Lower lobe of right lung (tissue), 2 donors: Measurements from ENCODE around the gene EIF5AL1. TPM values are rescaled to one million over a fixed set of nuclear protein-coding genes. Genes with fewer than 3 reads are reported as not detected.
"Not testable (repeated sequence)": the region's sequence is repeated elsewhere in the genome, so short reads cannot be mapped to it uniquely, and the experiment has no call there.

Source experiments
- ATAC-seq, 2 donors: fragments of 200-7000 bp; cut with Tn5 transposase; one replicate each; pipeline ENCODE4 v1.9.1; 2020 to 2022; ENCODE audit warnings: mild to moderate bottlenecking in 2 of 2, moderate library complexity in 2 of 2
- DNase-seq: peaks from one replicate; pipeline ENCODE4 v3.0.0-alpha.2; 2020
- H3K27ac ChIP-seq: fragments of 200-600 bp; one replicate; pipeline ENCODE4 v1.8.0; 2022
- H3K27me3 ChIP-seq: fragments of 200-600 bp; one replicate; pipeline ENCODE4 v1.8.0; 2022; ENCODE audit warnings: low read depth
- H3K36me3 ChIP-seq: fragments of 200-600 bp; one replicate; pipeline ENCODE4 v1.8.0; 2022; ENCODE audit warnings: mild to moderate bottlenecking
- H3K4me1 ChIP-seq: fragments of 200-600 bp; one replicate; pipeline ENCODE4 v1.8.0; 2022
- H3K4me3 ChIP-seq: fragments of 200-600 bp; one replicate; pipeline ENCODE4 v1.8.0; 2022; ENCODE audit warnings: mild to moderate bottlenecking
- H3K9me3 ChIP-seq: fragments of 200-600 bp; one replicate; pipeline ENCODE4 v1.8.0; 2022
- intact Hi-C: fragments of 100-400 bp; cut with DNase I; formaldehyde crosslinking; loops from one replicate; pipeline ENCODE4 v1.11.0; 2022
- total RNA-seq: library from RNA; stranded (reverse); fragmentation: NEBNext Ultra II Directional; extraction: Animal tissue kit (Norgen Biotek cat#: 25700); gene quantifications from one replicate; pipeline ENCODE4 v1.2.1, GENCODE V29; 2021
- TF ChIP-seq, protein P1 (sequence below): fragments of 200-600 bp; IDR thresholded peaks from one replicate; pipeline ENCODE4 v1.8.0; 2022; ENCODE audit warnings: antibody characterized with exemption, mild to moderate bottlenecking
- donor health status: DM: no; HTN: yes; CAD: no; lungs with severe emphysema.

EIF5AL1 gene
- total RNA-seq, 1 donor from 2014 or later: not detected

DNA sequence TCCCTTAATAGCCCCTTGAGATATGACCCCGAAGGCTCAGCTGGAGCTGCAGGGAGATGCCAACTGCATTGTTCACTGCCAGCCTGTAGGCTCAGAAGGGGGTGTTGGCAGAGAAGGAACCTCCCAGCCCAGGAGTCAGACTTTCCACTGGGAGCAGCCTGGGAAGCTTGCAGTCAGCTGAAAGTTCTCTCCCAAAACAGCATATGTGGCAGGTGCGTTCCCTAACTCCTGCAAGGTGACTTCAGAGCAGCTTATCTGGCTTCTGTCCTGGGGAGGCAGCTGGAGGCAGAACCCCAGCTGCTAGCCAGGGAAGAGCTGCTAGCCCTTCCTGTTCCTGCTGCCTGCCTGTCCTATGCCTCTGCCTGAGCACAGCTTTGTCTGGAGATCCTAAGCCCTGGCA, 39.8 kb downstream of the EIF5AL1 start:
- H3K27ac ChIP-seq: no peak overlapping the region
- TF ChIP-seq, protein P1, sequence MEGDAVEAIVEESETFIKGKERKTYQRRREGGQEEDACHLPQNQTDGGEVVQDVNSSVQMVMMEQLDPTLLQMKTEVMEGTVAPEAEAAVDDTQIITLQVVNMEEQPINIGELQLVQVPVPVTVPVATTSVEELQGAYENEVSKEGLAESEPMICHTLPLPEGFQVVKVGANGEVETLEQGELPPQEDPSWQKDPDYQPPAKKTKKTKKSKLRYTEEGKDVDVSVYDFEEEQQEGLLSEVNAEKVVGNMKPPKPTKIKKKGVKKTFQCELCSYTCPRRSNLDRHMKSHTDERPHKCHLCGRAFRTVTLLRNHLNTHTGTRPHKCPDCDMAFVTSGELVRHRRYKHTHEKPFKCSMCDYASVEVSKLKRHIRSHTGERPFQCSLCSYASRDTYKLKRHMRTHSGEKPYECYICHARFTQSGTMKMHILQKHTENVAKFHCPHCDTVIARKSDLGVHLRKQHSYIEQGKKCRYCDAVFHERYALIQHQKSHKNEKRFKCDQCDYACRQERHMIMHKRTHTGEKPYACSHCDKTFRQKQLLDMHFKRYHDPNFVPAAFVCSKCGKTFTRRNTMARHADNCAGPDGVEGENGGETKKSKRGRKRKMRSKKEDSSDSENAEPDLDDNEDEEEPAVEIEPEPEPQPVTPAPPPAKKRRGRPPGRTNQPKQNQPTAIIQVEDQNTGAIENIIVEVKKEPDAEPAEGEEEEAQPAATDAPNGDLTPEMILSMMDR: no peak
- H3K4me3 ChIP-seq: no peak overlapping the region
- intact Hi-C loops: no loop called here
- no peaks in the 10 kb centered on the region for H3K36me3 ChIP-seq
- no peaks in the 10 kb centered on the region for H3K27me3 ChIP-seq
- H3K4me1 ChIP-seq: no peaks in the 10 kb centered on the region
- ATAC-seq (no peak), DNase-seq (no peak)
- no peaks in the 10 kb centered on the region for H3K9me3 ChIP-seq

DNA sequence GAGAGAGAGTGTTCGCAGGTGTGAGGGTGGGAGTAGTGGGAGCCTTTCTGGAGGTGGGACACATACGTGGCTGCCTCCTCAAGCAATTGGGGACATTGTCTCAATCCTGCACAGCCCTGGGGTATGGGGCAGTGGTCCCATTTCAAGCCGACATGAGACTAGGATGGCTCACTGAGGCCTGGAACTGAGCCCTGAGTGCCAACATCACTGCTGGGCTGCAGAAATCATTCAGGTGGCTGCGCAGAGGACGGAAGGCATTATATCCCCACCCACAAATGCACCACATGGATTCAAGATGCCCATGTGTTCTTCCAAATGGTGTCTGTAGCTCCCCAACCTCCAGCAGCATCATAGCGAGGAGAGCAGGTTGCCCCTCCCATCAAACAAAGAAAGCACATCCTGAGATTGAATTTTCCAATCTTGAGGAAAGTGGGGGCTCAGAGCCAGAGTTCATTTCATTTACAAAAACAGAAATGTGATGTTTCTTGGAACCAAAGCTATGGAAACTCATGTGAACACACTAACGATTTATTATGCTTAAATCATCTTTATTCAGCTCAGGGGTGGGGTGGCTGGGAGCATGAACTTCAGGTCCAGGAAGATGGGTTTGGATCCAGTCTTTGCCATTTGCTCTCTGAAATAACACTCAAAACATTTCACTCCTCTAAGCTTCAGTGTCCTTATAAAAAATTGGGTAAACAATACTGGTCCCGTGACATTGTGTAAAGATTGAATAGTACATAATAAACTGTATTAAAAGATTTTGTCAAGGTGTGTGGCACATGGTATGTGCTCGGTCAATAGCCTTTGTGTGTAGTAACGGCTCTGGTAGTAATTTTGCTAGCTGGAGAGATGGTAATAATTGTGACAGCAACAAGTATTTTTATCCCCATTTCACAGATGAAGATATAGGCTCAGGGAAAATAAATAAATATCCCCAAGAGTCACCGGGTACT, 43.3 kb downstream of the EIF5AL1 start:
- TF ChIP-seq, protein P1: no peak
- Histone ChIP-seq H3K4me1 (no peaks in the 10 kb centered on the region), H3K27me3 (no peaks in the 10 kb centered on the region), H3K4me3 (no peak overlapping the region), H3K9me3 (no peaks in the 10 kb centered on the region), H3K27ac (no peak overlapping the region), H3K36me3 (no peaks in the 10 kb centered on the region)
- DNase-seq (peak; percentile 55), ATAC-seq (peak; percentile 23 to 32)
- intact Hi-C loops: no loop called here

DNA sequence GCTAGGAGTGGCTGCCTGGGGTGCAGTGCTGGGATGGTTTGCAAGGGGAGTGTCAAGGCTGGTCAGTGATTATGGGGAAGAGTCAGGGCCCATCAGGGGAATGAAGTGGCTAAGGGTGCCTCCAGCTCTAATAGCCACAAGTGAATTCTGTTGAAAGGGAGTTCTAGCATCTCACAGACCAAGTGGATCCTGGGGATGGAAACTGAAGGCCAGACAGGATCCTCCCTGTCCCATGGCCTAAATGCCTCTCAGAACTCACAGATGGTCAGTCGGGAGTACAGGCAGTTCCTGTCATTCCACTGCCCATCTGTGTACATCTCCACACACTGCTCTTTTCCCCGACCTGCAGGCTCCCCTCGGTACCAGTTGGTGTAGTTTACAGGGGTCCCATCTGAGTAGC, 44.6 kb downstream of the EIF5AL1 start:
- intact Hi-C loops, H3K27me3 ChIP-seq, H3K36me3 ChIP-seq, H3K9me3 ChIP-seq, DNase-seq, H3K4me1 ChIP-seq, ATAC-seq: not testable (repeated sequence)
- Histone ChIP-seq H3K27ac (peak overlapping the region; percentile 54), H3K4me3 (peak overlapping the region; percentile 41)

DNA sequence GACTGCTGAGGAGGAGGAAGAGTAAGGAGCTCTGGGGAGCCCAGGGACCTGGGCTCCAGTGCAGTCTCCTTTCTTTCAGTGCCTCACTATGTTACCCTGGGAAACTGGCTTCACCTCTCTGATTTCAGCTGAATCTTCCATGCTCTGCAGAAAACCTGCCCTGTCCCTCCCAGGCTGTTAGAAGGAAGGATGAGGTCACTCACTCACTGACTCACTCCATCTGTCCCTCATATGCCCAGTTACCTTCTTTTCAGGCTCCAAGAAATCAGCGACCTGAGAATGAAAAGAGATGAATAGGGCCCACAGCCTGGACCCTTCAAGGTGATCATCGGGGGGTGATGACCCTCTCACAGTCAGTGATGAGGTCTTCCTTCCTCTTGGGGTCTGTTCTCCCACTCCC, 47.4 kb downstream of the EIF5AL1 start:
- Histone ChIP-seq H3K4me3 (peak overlapping the region; percentile 49), H3K27me3 (peaks cover 5% of the 10 kb centered on the region), H3K9me3 (no peaks in the 10 kb centered on the region), H3K36me3 (no peaks in the 10 kb centered on the region), H3K4me1 (peaks cover 7% of the 10 kb centered on the region), H3K27ac (peak overlapping the region; percentile 79)
- TF ChIP-seq, protein P1: no peak
- intact Hi-C loops: no loop called here
- no peak for DNase-seq
- no peak for ATAC-seq

DNA sequence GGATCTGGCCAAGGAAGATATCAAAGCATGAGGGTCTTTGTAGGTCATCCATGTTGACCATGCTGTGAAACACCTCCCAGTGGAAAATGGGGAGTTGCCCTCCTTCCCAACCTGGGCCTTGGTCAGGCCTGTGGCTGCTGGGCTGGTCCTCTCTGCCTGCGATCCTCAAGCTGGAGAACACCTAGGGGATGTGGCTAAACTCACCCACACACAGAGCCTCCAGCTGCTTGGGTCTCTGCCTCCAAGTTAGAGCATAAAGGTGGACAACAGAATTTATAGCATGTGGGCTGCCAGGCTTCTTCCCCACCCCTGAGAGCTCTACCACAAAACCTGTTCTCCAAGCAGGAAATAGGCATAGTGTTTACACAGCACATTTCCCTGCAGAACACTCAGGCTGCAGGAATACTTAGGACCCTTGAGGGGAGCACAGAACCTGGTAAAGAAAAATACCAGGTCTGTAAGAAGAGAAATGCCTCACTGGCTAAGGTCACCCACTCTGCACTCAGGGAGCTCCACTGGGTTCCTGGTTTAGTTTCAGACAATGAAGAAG, 47.9 kb downstream of the EIF5AL1 start, which contains the start of gene SFTPA2:
Gene SFTPA2, minus strand, starts transcription at position 248 of the 550 bp plus-strand sequence. CDS start 924 bp downstream, outside the sequence.
- DNase-seq: peak; percentile 58
- Histone ChIP-seq H3K27ac (peak within 1 kb of the TSS; percentile 79), H3K36me3 (no peaks in the 10 kb centered on the region), H3K4me3 (peak within 1 kb of the TSS; percentile 49), H3K9me3 (no peaks in the 10 kb centered on the region), H3K27me3 (peaks cover 5% of the 10 kb centered on the region), H3K4me1 (peaks cover 7% of the 10 kb centered on the region)
- peak; percentile 66 to 70 for ATAC-seq
- intact Hi-C loops: no loop called here
- TF ChIP-seq, protein P1: no peak

DNA sequence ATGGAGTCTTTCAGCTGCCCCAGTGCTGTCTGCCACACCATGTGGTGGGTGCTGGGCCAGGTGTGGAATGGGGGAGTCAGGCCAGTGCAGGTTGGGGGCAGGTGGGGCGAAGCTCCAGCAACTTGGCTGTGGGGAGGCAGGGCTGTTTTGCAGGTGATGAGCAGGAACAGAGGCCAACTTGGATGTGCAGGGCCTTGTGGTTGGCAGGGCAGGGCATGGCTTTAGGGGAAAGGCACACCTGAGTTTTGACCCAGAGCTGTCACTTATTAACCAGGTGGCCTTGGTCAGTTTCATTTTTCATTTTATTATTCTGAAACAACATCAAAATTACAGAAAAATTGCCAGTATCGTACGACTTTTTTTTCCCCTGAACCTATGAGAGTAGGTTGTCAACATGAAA, 48.9 kb downstream of the EIF5AL1 start:
- DNase-seq (no peak), ATAC-seq (no peak)
- intact Hi-C loops: no loop called here
- H3K9me3 ChIP-seq: no peaks in the 10 kb centered on the region
- no peaks in the 10 kb centered on the region for H3K36me3 ChIP-seq
- peaks cover 5% of the 10 kb centered on the region for H3K27me3 ChIP-seq
- peaks cover 7% of the 10 kb centered on the region for H3K4me1 ChIP-seq
- TF ChIP-seq, protein P1: no peak
- no peak overlapping the region for H3K4me3 ChIP-seq
- H3K27ac ChIP-seq: no peak overlapping the region
